Progenitor cell of endocrine pancreas (in vitro differentiated cells): ENCODE results near the gene SOBP. TPM values are rescaled to one million over a fixed set of nuclear protein-coding genes. Genes with fewer than 3 reads are reported as not detected.
A peak's percentile ranks its signal among the peaks of the same experiment; 100 is the strongest.

Source experiments
- DNase-seq: peaks from one replicate; pipeline ENCODE4 v3.0.0; 2021; ENCODE audit warnings: low spot score; ENCODE audit not compliant: unreplicated experiment
- H3K27ac Mint-ChIP-seq: 2 replicates; pipeline ENCODE4 v1.8.0; 2021; ENCODE audit warnings: mild to moderate bottlenecking, moderate library complexity, mixed read lengths
- H3K27me3 Mint-ChIP-seq: 2 replicates; pipeline ENCODE4 v1.8.0; 2021; ENCODE audit warnings: mixed read lengths
- H3K36me3 Mint-ChIP-seq: 2 replicates; pipeline ENCODE4 v1.8.0; 2022; ENCODE audit warnings: mixed read lengths; ENCODE audit not compliant: insufficient read depth
- H3K4me1 Mint-ChIP-seq: 2 replicates; pipeline ENCODE4 v1.8.0; 2021; ENCODE audit warnings: low read depth, mixed read lengths
- H3K4me3 Mint-ChIP-seq: 2 replicates; pipeline ENCODE4 v1.8.0; 2021; ENCODE audit warnings: low read depth, mild to moderate bottlenecking, moderate library complexity, mixed read lengths
- H3K9me3 Mint-ChIP-seq: 2 replicates; pipeline ENCODE4 v1.8.0; 2021; ENCODE audit warnings: low read depth, mixed read lengths
- CTCF ChIP-seq: fragments of 200-600 bp; sonication (generic); IDR thresholded peaks from one replicate; pipeline ENCODE4 v1.5.0; 2021; ENCODE audit warnings: antibody characterized with exemption, mild to moderate bottlenecking; ENCODE audit not compliant: unreplicated experiment
- total RNA-seq: library from RNA; stranded (reverse); gene quantifications from 2 replicates; pipeline ENCODE4 v1.2.1, GENCODE V29; 2021

Gene SOBP
- total RNA-seq, 1 donor from 2014 or later = 17.0 TPM

DNA sequence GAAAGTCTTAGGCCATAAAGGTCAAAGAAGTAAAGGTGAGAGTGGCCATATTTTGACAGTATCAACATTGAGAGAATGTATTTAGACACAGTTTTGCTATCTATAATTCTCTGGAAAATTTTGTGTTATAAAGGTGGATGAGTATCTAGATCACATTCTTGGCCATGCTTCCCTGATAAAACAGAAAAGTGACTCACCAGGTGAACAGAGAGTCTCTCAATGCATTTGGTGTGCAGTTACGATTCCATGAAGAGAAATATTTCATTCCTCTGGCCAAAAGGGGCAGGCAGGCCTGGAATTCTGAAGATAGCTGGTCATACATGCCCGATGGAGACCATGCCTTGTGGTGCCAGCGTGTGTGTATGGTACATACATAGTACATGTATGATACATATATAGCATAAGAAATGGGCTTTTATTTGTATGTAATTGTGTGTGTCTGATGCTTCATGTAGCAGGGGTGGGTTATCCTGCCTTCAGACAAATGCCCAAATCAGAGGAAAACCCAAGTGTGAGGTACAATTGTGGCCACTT, 164.0 kb downstream of the SOBP start:
- Mint-ChIP-seq H3K4me1 (peaks cover 15% of the 10 kb centered on the region), H3K9me3 (peaks cover 6% of the 10 kb centered on the region), H3K4me3 (no peak overlapping the region), H3K36me3 (peaks cover 6% of the 10 kb centered on the region), H3K27me3 (no peaks in the 10 kb centered on the region), H3K27ac (no peak overlapping the region)
- no peak for DNase-seq
- TF ChIP-seq CTCF = no peak

DNA sequence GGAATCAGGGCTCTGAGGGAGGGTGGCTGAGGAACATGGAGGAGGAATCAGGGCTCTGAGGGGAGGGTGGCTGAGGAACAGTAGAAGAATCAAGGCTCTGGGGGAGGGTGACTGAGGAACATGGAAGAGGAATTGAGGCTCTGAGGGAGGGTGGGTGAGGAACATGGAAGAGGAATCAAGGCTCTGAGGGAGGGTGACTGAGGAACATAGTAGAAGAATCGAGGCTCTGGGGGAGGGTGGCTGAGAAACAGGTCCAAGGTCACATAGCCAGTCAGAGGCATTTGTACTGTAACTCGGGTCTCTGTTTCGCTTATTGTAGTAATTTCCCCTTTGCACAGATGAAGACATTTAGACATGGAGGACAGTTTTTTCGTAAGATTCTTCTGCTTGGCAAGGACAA, 164.8 kb downstream of the SOBP start:
- peaks cover 19% of the 10 kb centered on the region for H3K4me1 Mint-ChIP-seq
- DNase-seq = no peak
- H3K27ac Mint-ChIP-seq = no peak overlapping the region
- no peak overlapping the region for H3K4me3 Mint-ChIP-seq
- H3K27me3 Mint-ChIP-seq = no peaks in the 10 kb centered on the region
- TF ChIP-seq CTCF = no peak
- H3K9me3 Mint-ChIP-seq = peaks cover 10% of the 10 kb centered on the region
- peaks cover 10% of the 10 kb centered on the region for H3K36me3 Mint-ChIP-seq

GRCh38 chr6:107655245-107655644, 165.3 kb downstream of the SOBP start:
- no peak overlapping the region for H3K27ac Mint-ChIP-seq

DNA sequence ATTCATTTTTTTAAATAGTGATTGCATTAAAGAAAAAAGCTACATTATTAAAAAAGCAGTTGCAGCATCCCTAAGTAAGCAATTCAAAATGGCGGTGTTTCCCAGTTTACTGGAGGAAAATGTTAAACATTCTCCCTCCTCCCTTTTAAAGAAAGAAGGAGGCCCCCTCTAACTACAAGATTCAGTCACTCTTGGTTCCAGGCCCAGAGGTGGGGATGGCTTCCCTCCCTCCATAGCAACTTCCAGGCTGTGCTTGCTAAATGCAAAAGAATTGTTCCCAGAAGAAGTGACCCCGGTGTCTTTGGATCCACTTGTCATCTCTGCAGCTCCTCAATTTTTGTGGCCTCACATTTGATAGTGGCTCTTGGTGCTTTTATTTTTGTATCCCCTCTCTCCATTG, 165.9 kb downstream of the SOBP start:
- no peak for TF ChIP-seq CTCF
- peaks cover 10% of the 10 kb centered on the region for H3K36me3 Mint-ChIP-seq
- peaks cover 10% of the 10 kb centered on the region for H3K9me3 Mint-ChIP-seq
- H3K4me3 Mint-ChIP-seq = no peak overlapping the region
- no peaks in the 10 kb centered on the region for H3K27me3 Mint-ChIP-seq
- H3K4me1 Mint-ChIP-seq = peaks cover 29% of the 10 kb centered on the region
- no peak overlapping the region for H3K27ac Mint-ChIP-seq
- no peak for DNase-seq

More at GRCh38 chr6:107655245-107655644, 165.3 kb downstream of the SOBP start:
- Mint-ChIP-seq H3K36me3 (peaks cover 10% of the 10 kb centered on the region), H3K4me1 (peaks cover 22% of the 10 kb centered on the region), H3K9me3 (peaks cover 10% of the 10 kb centered on the region), H3K4me3 (no peak overlapping the region), H3K27me3 (no peaks in the 10 kb centered on the region)
- TF ChIP-seq CTCF = peak; percentile 49
- no peak for DNase-seq

DNA sequence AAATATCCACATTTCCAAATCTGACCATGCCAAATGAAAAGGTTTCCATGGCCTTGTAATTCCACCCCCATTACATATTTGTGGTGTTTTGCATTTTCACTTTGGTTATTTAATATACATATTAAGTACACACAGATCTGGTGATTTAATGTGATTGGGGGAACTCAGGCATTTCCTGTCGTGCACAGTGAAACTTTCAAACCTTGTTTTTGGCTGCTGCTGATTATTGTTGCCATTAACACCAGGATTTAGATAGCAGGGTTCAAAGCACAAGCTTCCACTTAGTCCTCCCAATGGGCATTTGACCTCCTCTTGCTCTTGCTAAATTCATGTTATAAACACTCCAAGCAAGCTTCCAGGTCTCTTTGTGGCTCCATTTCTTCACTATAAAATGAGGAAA, 166.5 kb downstream of the SOBP start:
- H3K36me3 Mint-ChIP-seq = peaks cover 10% of the 10 kb centered on the region
- peaks cover 10% of the 10 kb centered on the region for H3K9me3 Mint-ChIP-seq
- no peaks in the 10 kb centered on the region for H3K27me3 Mint-ChIP-seq
- no peak overlapping the region for H3K4me3 Mint-ChIP-seq
- H3K4me1 Mint-ChIP-seq = peaks cover 34% of the 10 kb centered on the region
- no peak for DNase-seq
- H3K27ac Mint-ChIP-seq = no peak overlapping the region
- no peak for TF ChIP-seq CTCF
